Left renal pelvis (tissue), 4 donors: ENCODE measurements around the gene WWOX. TPM values are rescaled to one million over a fixed set of nuclear protein-coding genes. Genes with fewer than 3 reads are reported as not detected.

Experiments used
- DNase-seq, 4 donors: peaks; one replicate each; pipeline ENCODE4 v3.0.0-alpha.2; 2013; ENCODE audit warnings: low read depth in 4 of 4, low spot score in 3 of 4
- polyA plus RNA-seq, 4 donors: library from polyadenylated mRNA; unstranded; fragments of 120-200 nt; gene quantifications; one replicate each; pipeline ENCODE4 v1.2.1, GENCODE V29; 2013; ENCODE audit not compliant: insufficient read length in 4 of 4

Gene WWOX
- polyA plus RNA-seq, 4 donors, result 19.6 to 43.2 (median 39.7) TPM

DNA sequence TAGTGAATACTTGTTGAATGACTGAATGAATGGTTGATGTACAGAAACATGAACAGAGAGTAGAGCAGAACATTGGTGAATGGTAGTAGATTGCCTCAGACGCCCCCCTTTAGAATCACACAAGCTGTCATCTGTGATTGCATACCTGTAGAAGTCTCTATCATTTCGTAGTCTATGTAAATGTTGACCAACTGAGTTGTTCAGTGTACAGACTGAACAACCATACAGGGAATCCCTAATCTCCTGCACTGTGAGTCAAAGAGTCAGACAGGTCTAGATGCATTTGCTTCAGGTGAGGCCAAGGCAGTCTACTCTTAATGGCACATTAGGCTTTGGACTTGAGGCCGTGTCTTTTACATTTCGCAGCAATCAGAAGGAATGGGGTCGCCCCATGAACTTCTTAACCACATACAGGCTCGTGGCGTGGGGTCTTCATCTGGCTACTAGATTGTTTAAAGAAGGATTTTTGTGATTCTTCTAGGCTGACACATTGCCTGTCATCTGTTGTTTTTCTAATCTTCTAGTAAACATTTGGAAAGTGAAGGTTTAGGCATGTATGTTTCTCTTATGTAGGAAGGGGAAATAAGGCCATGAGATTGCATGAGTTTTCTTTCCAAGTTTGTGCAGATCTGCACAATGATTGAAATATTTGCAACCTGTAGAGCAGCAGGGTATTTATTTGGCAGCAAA, 157.4 kb downstream of the WWOX start:
- no peak for DNase-seq

DNA sequence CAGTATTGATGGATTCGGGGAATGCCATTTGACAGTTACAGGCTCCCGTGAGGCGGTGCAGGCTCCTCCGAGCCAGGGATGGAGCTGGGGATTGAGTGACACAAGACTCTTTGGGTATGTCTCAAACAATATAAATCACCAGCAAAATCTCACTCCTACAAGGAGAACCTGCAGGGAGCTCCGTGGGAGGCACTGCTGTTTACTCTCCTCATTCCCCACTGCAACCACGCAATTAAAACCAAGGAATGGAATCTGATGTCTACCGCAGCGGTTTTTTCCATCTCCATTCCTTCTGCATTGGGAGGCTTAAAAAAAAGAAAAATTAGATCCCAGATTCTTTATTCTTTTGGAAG, 157.9 kb downstream of the WWOX start:
- no peak for DNase-seq

- DNase-seq, result no peak
Measured at GRCh38 chr16:78258375-78259065, 159.1 kb downstream of the WWOX start.

- no peak for DNase-seq
Measured at GRCh38 chr16:78259873-78260272, 160.4 kb downstream of the WWOX start.

DNA sequence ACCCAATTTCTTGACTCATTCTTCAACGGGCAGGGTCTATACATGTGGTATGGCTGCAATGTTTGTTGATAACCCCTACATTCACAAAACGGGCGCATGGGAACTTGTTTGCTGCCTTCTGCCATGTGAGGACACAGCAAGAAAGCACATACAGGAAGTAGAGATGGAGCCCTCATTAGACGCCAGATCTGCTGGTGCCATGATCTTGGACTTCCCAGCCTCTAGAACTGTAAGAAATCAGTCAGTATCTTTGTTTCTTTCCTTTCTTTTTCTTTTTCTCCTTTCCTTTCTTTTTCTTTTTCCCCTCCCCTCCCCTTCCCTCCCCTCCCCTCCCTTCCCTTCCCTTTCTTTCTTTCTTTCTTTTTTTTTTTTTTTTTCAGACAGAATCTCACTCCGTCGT, 165.2 kb downstream of the WWOX start:
- no peak for DNase-seq

GRCh38 chr16:78269256-78269655, 169.8 kb downstream of the WWOX start:
- DNase-seq, result no peak

GRCh38 chr16:78271981-78272380, 172.5 kb downstream of the WWOX start:
- DNase-seq, result no peak

GRCh38 chr16:78274771-78275170, 175.3 kb downstream of the WWOX start:
- DNase-seq, result no peak

- no peak for DNase-seq
Measured at GRCh38 chr16:78275420-78275819, 176.0 kb downstream of the WWOX start.

GRCh38 chr16:78277321-78278055, 178.0 kb downstream of the WWOX start:
- no peak for DNase-seq

DNA sequence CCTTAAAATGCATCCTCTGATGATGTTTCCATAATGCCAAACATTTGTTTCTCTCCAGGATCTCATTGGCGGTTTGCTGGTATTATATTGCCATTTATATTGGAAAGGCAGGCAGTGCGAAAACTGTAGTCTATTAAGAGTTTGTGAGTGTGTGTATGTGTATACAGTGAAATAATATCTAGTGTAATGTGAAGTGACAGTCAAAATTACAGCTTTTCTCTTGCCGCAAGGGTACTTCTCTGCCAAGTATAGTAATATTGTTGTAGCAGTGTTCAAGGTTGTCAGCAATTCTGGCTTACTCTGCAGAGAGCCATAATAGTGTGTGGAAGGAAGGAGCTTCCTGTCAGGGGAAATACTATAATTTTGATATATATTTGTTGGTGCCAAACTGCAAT, 178.6 kb downstream of the WWOX start:
- DNase-seq, result no peak

DNA sequence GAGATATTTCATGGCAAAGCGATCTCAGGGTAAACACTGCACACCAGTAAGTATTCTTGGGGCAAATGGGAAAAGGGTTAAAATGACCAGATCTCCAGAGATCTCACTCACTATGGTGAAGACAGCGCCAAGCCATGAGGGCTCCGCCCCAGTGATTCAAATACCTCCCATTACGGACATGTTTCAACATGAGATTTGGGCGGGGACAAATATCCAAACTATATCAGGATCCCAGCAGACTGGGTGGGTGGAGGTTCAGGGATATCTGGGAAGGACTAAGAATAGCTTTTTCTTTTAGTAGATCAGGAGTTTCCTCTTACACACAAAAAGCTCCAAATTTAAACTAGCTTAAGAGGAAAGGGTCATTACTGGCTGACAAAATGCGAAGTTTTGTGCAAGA, 181.7 kb downstream of the WWOX start:
- no peak for DNase-seq

- DNase-seq, result no peak
Measured at GRCh38 chr16:78283548-78284251, 184.2 kb downstream of the WWOX start.

DNA sequence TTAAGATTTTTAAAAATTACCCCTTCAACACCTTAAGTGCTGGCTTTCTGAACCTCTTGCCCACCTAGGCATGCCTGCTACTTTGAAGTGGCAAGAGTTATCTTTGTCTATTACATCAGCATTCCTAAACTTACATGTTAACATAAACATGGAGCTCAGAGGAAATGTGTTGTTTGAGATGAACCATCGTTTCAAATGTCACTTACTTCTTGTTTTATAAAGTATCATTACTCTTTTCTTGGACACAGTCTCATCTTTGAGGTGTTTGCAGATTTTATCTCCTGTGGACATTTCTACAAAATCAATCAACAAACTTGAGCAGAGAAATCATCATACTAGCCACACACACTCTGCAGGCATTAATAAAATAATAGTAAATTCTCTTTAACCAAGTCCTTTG, 184.9 kb downstream of the WWOX start:
- DNase-seq, result no peak

GRCh38 chr16:78284957-78285434, 185.5 kb downstream of the WWOX start:
- no peak for DNase-seq

- no peak for DNase-seq
Measured at GRCh38 chr16:78285437-78285922, 186.0 kb downstream of the WWOX start.

GRCh38 chr16:78286065-78286464, 186.6 kb downstream of the WWOX start:
- DNase-seq, result no peak

DNA sequence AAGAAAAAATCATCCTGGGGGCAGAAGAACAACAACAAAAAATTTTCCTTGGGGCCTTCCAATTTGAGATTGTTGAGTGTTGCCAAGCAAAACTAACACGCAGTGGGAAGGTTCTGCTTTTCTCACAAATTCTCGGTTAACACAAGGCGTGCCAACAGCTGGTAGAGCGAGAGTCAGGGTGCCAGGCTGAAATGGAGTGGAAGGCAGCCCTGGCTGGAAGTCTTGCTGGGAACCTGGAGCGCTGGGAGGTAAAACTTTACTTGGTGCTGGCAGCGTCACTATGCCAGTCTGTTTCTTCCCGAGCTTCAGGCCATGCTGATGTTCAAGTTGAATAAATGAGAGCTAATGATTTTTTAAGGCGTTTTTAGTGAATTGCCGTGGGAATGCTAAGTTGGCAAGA, 189.4 kb downstream of the WWOX start:
- DNase-seq, result no peak

DNA sequence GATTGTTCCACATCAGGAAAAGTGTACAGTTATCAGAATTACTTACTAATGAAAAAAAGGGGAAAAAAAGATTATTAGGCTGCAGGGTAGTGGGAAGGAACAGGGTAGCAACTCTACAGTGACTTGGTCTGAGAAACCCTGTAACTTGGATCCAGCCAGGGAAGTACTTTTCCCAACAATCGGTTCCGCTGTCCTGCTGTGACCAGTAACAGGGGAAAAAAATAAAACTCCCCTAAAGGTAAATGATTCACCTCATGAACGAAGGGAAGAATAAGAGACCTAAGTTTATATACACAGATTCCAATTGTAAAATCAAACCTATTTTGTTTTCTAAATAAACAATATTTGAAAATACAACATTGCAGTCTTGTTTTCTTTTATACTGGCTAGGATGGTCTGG, 189.9 kb downstream of the WWOX start:
- no peak for DNase-seq

DNA sequence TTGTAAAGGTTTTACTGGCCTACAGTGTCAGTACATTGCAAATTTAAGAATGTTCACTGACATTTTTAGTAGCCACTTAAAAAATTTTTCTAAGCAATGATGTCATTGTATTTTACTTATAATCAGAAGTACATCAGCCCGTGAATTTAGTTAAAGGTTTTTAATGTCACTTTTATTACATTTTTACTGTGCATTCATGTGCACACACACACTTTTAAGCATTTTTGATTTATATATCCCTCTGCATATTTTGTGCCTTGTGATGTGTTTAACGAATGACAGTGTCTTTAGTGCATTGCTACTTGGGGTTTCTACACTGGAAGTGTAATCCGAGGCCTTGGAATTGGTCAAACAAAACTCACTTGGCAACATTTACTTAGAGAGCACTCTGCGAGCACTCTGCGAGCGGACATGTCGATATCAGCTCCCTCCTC, 190.4 kb downstream of the WWOX start:
- no peak for DNase-seq

DNA sequence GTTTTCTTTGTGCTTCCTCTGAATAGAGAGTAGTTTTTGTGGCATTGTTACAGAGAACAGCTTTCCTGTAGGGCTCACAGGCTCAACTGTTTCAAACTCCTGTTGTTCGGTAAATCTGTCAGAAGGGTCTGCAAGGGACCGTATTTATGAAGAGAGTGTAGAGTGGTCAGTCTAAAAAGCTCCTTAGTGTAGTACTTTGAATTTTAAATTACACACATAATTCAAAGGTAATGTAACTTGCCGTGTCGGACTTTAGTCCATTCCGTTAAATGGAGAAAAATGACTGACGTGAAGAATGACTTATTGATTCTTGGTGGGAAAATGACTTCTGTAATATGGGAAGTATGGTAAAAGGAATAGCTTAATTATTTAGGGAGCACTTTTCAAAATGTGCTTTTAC, 190.9 kb downstream of the WWOX start:
- DNase-seq, result no peak
